Adrenal gland (tissue), 12 donors: Measurements from ENCODE around the gene CACNG5. TPM values are rescaled to one million over a fixed set of nuclear protein-coding genes. Genes with fewer than 3 reads are reported as not detected.

ENCODE experiments used
- DNase-seq, 7 donors: peaks; one replicate each; pipeline ENCODE4 v3.0.0-alpha.2; 2019 to 2020
- H3K27ac ChIP-seq, 5 donors: fragments of 200-600 bp; sonication (generic) in 4 of 5; 1 replicate in 3 of 5; 2 replicates in 2 of 5; pipeline versions ENCODE4 v1.5.1 to v1.8.0; 2016 to 2020; ENCODE audit warnings: mild to moderate bottlenecking in 1 of 5
- H3K27me3 ChIP-seq: fragments of 200-600 bp; 2 replicates; pipeline ENCODE4 v1.8.0; 2021
- H3K36me3 ChIP-seq, 2 donors: fragments of 200-600 bp; replicated peaks in 1 of 2; 1 replicate in 1 of 2; 2 replicates in 1 of 2; pipeline versions ENCODE4 v1.5.1 to v1.8.0; 2018 to 2022
- H3K4me1 ChIP-seq, 2 donors: fragments of 200-600 bp; replicated peaks in 1 of 2; 1 replicate in 1 of 2; 2 replicates in 1 of 2; pipeline versions ENCODE4 v1.5.1 to v1.8.0; 2018 to 2021
- H3K4me3 ChIP-seq, 4 donors: fragments of 200-600 bp; sonication (generic) in 3 of 4; one replicate each; pipeline ENCODE4 v1.5.1; 2016 to 2018
- H3K9me3 ChIP-seq, 3 donors: fragments of 200-600 bp; sonication (generic) in 1 of 3; replicated peaks in 1 of 3; 1 replicate in 2 of 3; 2 replicates in 1 of 3; pipeline versions ENCODE4 v1.5.1 to v1.8.0; 2016 to 2021
- POLR2A ChIP-seq, 2 donors: fragments of 450-650 bp; IDR thresholded peaks; one replicate each; pipeline ENCODE4 v1.6.1; 2017; ENCODE audit warnings: antibody characterized with exemption in 2 of 2, mild to moderate bottlenecking in 2 of 2, moderate library complexity in 1 of 2
- WGBS, 4 donors: extraction: QIAGEN DNeasy Blood & Tissue Kit in 2 of 4; methylation state at CpG; one replicate each; pipeline versions ENCODE4 v1.1.5 to v1.1.7; 2013 to 2017; 5-methylcytosine and 5-hydroxymethylcytosine counted together
- intact Hi-C, 2 donors: fragments of 100-400 bp; cut with DNase I; formaldehyde crosslinking; loops; one replicate each; pipeline versions ENCODE4 v1.14.1 to v1.15.0; 2022 to 2023
- polyA plus RNA-seq, 3 donors: library from polyadenylated mRNA; stranded (reverse); fragments of 200-250 nt in 2 of 3; fragments of 350-450 nt in 1 of 3; fragmentation: Illumina TruSeq in 1 of 3; extraction: RNeasy Lipid Tissue Mini Kit (QIAGEN cat#74804) in 1 of 3; gene quantifications; one replicate each; pipeline ENCODE4 v1.2.3, GENCODE V29; 2013 to 2014
- total RNA-seq, 9 donors: library from RNA; depleted of rRNA in 4 of 9; stranded (reverse); fragments of >200 nt in 4 of 9; fragments of 120-200 nt in 1 of 9; fragmentation: NEBNext Ultra II Directional in 1 of 9; extraction: Animal tissue kit (Norgen Biotek cat#: 25700) in 1 of 9; gene quantifications; one replicate each; pipeline versions ENCODE4 v1.1.0 to v1.2.4, GENCODE V29; 2013 to 2023
- TF ChIP-seq, protein P1 (sequence below), 6 experiments: fragments of 450-650 bp in 4 of 6; fragments of 200-600 bp in 2 of 6; sonication (generic) in 1 of 6; IDR thresholded peaks; 1 replicate in 5 of 6; 2 replicates in 1 of 6; pipeline versions ENCODE4 v1.5.1 to v1.8.0; 2016 to 2021; ENCODE audit warnings: antibody characterized with exemption in 6 of 6, mild to moderate bottlenecking in 2 of 6, moderate library complexity in 1 of 6
- donor health status: healthy with polysubstance abuse.
- donor health status: Bipolar disorder and iron deficiency.
- donor health status: DM: yes; HTN: yes; CAD: no.
- donor health status: DM: no; HTN: no; CAD: no.
- donor health status: DM: no; HTN: no; CAD: no.
- donor health status: DM: yes; HTN: yes; CAD: no.

Gene CACNG5
- total and polyA plus RNA-seq, 12 donors = not detected

DNA sequence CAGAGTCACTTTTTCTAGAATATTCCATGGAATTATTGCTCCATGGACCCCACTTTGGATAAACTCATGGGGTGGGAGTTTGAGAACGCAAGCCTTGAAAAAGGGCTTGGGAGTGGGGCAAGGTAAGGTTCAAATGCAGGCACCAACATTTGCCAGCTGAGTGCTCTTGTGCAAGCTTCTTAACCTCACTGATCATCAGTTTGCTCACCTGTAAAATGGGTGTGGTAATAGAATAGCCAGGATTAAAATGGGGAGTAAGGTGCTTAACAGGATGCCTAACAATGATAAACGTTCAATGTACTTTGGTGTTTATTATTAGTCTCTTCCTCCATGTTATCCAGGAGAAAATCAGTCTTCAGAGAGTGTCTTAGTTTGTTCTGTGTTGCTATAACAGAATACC is 39.0 kb downstream of the CACNG5 start:
- DNase-seq = no peak
- WGBS, 4 donors = 59 to 90% (median 82%) methylated on average over 2 of the region's 2 CpGs
- no peaks in the 10 kb centered on the region for H3K9me3 ChIP-seq
- no peak overlapping the region for H3K4me3 ChIP-seq
- no peaks in the 10 kb centered on the region for H3K36me3 ChIP-seq
- intact Hi-C loops = no loop called here
- TF ChIP-seq, protein P1, sequence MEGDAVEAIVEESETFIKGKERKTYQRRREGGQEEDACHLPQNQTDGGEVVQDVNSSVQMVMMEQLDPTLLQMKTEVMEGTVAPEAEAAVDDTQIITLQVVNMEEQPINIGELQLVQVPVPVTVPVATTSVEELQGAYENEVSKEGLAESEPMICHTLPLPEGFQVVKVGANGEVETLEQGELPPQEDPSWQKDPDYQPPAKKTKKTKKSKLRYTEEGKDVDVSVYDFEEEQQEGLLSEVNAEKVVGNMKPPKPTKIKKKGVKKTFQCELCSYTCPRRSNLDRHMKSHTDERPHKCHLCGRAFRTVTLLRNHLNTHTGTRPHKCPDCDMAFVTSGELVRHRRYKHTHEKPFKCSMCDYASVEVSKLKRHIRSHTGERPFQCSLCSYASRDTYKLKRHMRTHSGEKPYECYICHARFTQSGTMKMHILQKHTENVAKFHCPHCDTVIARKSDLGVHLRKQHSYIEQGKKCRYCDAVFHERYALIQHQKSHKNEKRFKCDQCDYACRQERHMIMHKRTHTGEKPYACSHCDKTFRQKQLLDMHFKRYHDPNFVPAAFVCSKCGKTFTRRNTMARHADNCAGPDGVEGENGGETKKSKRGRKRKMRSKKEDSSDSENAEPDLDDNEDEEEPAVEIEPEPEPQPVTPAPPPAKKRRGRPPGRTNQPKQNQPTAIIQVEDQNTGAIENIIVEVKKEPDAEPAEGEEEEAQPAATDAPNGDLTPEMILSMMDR (IDR thresholded peaks at IDR 0.05) = no peak
- TF ChIP-seq POLR2A (IDR thresholded peaks at IDR 0.05) = no peak
- no peaks in the 10 kb centered on the region for H3K4me1 ChIP-seq
- H3K27me3 ChIP-seq = no peaks in the 10 kb centered on the region
- H3K27ac ChIP-seq = no peak overlapping the region

DNA sequence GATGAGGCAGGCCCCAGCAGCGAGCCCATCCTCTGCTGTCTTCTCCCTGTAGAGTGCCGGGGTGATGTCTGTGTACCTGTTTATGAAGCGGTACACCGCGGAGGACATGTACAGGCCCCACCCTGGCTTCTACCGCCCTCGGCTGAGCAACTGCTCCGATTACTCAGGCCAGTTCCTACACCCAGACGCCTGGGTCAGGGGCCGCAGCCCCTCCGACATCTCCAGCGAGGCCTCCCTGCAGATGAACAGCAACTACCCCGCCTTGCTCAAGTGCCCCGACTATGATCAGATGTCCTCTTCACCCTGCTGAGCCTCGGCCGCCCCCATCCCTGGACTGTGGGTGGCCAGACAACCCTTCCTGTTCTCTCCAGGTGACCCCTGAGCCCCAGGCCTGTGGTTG is 50.0 kb downstream of the CACNG5 start:
- Histone ChIP-seq H3K4me1 (no peaks in the 10 kb centered on the region), H3K36me3 (no peaks in the 10 kb centered on the region), H3K9me3 (no peaks in the 10 kb centered on the region), H3K27me3 (no peaks in the 10 kb centered on the region), H3K4me3 (no peak overlapping the region), H3K27ac (no peak overlapping the region)
- no peak for DNase-seq
- intact Hi-C loops = loop anchor here in 1 of 2 donors (10.0 kb wide), 1 partner anchor 60 kb away; no protein-coding TSS in a partner anchor
- 89 to 97% (median 93%) methylated on average over 4 to 16 of the region's 16 CpGs for WGBS, 4 donors
- TF ChIP-seq, protein P1 (IDR thresholded peaks at IDR 0.05) = no peak
- no peak for TF ChIP-seq POLR2A (IDR thresholded peaks at IDR 0.05)

DNA sequence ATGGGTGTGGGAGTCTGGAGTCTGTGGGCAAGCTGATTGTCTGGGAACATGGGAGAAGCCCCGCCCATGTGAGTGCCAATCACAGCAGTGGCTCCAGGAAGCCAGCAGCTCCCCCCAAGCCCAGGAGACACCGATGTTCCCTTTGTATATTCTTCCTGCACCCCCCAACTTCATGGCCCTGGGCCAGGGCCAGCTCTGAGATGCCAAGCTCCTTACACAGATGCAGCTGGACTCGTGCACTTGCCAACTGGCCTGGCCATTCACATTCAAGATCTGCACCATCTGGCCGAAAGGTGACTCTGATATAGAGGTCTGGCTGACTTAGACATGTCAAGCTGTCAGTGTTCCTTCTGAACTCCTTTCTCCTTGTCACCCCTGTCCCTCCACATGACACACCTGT is 50.5 kb downstream of the CACNG5 start:
- DNase-seq = no peak
- Histone ChIP-seq H3K4me1 (no peaks in the 10 kb centered on the region), H3K36me3 (no peaks in the 10 kb centered on the region), H3K4me3 (no peak overlapping the region), H3K27me3 (no peaks in the 10 kb centered on the region), H3K9me3 (no peaks in the 10 kb centered on the region), H3K27ac (no peak overlapping the region)
- 56 to 84% (median 75%) methylated on average over 2 to 4 of the region's 4 CpGs for WGBS, 4 donors
- TF ChIP-seq, protein P1 (IDR thresholded peaks at IDR 0.05) = no peak
- no peak for TF ChIP-seq POLR2A (IDR thresholded peaks at IDR 0.05)
- intact Hi-C loops = loop anchor here in 1 of 2 donors (10.0 kb wide), 1 partner anchor 59 kb away; no protein-coding TSS in a partner anchor

DNA sequence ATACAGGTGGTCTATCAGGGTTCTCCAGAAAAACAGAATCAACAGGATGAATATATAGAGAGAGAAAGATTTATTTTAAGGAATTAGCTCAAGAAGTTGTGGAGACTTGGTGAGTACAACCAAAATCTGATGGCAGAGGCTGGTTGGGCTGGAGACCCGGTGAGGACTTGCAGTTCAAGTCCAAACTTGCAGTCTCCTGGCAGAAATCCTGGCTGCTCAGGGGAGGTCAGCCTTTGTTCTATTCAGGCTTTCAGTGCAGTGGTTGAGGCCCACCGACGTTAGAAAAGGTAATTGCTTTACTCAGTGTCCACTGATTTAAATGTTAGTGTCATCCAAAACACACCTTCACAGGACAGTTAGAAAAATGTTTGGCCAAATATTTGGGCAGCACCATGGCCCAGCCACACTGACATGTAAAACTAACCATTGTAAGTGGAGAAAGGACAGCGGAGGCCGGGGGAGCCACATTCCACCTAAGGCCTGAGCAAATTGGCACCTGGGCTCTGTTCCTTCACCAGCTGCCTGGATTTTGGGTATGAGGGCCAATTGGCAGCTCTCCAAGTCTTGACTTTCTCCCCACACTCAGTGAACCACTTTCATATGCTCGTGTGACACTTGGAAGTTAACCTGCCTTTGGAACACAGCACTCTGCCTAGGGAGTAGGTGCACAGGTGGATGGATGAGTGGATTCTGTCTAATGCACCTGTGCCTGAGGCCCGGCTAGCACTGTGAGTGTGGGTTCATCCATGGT is 54.7 kb downstream of the CACNG5 start:
- Histone ChIP-seq H3K9me3 (no peaks in the 10 kb centered on the region), H3K4me3 (no peak overlapping the region), H3K27me3 (no peaks in the 10 kb centered on the region), H3K27ac (no peak overlapping the region), H3K36me3 (no peaks in the 10 kb centered on the region), H3K4me1 (no peaks in the 10 kb centered on the region)
- no peak for DNase-seq
- no peak for TF ChIP-seq POLR2A (IDR thresholded peaks at IDR 0.05)
- TF ChIP-seq, protein P1 (IDR thresholded peaks at IDR 0.05) = no peak
- intact Hi-C loops = loop anchor here in 1 of 2 donors (10.0 kb wide), 1 partner anchor 55 kb away; no protein-coding TSS in a partner anchor
- 87 to 97% (median 88%) methylated on average over 5 to 7 of the region's 7 CpGs for WGBS, 4 donors
